Ovary (tissue), 3 donors: ENCODE data around the gene RNASE2.

Experiments
- CTCF ChIP-seq, 3 donors: fragments of 450-650 bp in 2 of 3; fragments of 200-600 bp in 1 of 3; IDR thresholded peaks; one replicate each; pipeline versions ENCODE4 v1.5.1 to v1.8.0; 2016 to 2022; ENCODE audit warnings: antibody characterized with exemption in 3 of 3, mild to moderate bottlenecking in 1 of 3
- POLR2A ChIP-seq: fragments of 450-650 bp; IDR thresholded peaks from one replicate; pipeline ENCODE4 v1.6.1; 2017; ENCODE audit warnings: antibody characterized with exemption, mild to moderate bottlenecking, moderate library complexity
- donor health status: DM: no; HTN: no; CAD: no.

- TF ChIP-seq POLR2A (no peak), CTCF (IDR thresholded peaks at IDR 0.05) (no peak)
Measured at GRCh38 chr14:20989471-20989786, 34.1 kb downstream of the RNASE2 start.
